ENCODE results near the gene CHRNB1.

The CHRNB1 gene

GRCh38 chr17:7443499-7444485 is 1.1 kb upstream of the CHRNB1 start:
- TF ChIP-seq MAX (IDR thresholded peaks at IDR 0.05; ENCODE audit: low read depth, low read length) (no peak), MYC (IDR thresholded peaks at IDR 0.05; ENCODE audit: low read depth, low read length) (no peak), POLR2A (IDR thresholded peaks at IDR 0.05; ENCODE audit: extremely low read depth, insufficient read length) (no peak), CTCF (IDR thresholded peaks at IDR 0.05; ENCODE audit: low read depth, low read length) (no peak)
- no peak for DNase-seq (ENCODE audit: low read depth)

GRCh38 chr17:7445619-7445968 is 733 bp downstream of the CHRNB1 start:
- no peak overlapping the region for H3K4me3 ChIP-seq (ENCODE audit: low read depth, low read length)
- no peak for DNase-seq (ENCODE audit: low read depth)
- TF ChIP-seq MAX (IDR thresholded peaks at IDR 0.05; ENCODE audit: low read depth, low read length) = no peak
- TF ChIP-seq POLR2A (IDR thresholded peaks at IDR 0.05; ENCODE audit: extremely low read depth, insufficient read length) = no peak
- TF ChIP-seq MYC (IDR thresholded peaks at IDR 0.05; ENCODE audit: low read depth, low read length) = no peak
- no peak for TF ChIP-seq CTCF (IDR thresholded peaks at IDR 0.05; ENCODE audit: low read depth, low read length)

More at GRCh38 chr17:7443499-7444485, 1.1 kb upstream of the CHRNB1 start:
- H3K4me3 ChIP-seq (ENCODE audit: low read depth, low read length) = no peak overlapping the region

GRCh38 chr17:7448461-7448860 is 3.6 kb downstream of the CHRNB1 start:
- H3K4me3 ChIP-seq (ENCODE audit: low read depth, low read length) = no peak overlapping the region
- TF ChIP-seq CTCF (IDR thresholded peaks at IDR 0.05; ENCODE audit: low read depth, low read length) = no peak
- no peak for DNase-seq (ENCODE audit: low read depth)

GRCh38 chr17:7459961-7460545 is 15.2 kb downstream of the CHRNB1 start:
- no peak for DNase-seq (ENCODE audit: low read depth)
- no peak overlapping the region for H3K4me3 ChIP-seq (ENCODE audit: low read depth, low read length)
- TF ChIP-seq CTCF (IDR thresholded peaks at IDR 0.05; ENCODE audit: low read depth, low read length) (no peak), MYC (IDR thresholded peaks at IDR 0.05; ENCODE audit: low read depth, low read length) (no peak), MAX (IDR thresholded peaks at IDR 0.05; ENCODE audit: low read depth, low read length) (no peak)

GRCh38 chr17:7460850-7461660 is 16.2 kb downstream of the CHRNB1 start:
- DNase-seq (ENCODE audit: low read depth) = no peak
- no peak for TF ChIP-seq MAX (IDR thresholded peaks at IDR 0.05; ENCODE audit: low read depth, low read length)
- TF ChIP-seq POLR2A (IDR thresholded peaks at IDR 0.05; ENCODE audit: extremely low read depth, insufficient read length) = no peak
- no peak for TF ChIP-seq CTCF (IDR thresholded peaks at IDR 0.05; ENCODE audit: low read depth, low read length)
- TF ChIP-seq MYC (IDR thresholded peaks at IDR 0.05; ENCODE audit: low read depth, low read length) = no peak
- H3K4me3 ChIP-seq (ENCODE audit: low read depth, low read length) = no peak overlapping the region
